ENCODE results near the gene PIP4K2A. TPM values are rescaled to one million over a fixed set of nuclear protein-coding genes. Genes with fewer than 3 reads are reported as not detected.
"Not testable (repeated sequence)": the region's sequence is repeated elsewhere in the genome, so short reads cannot be mapped to it uniquely, and the experiment has no call there.

PIP4K2A gene
- total RNA-seq, 6 experiments from 2014 or later = 8.1 to 27.6 (median 12.0) TPM

DNA sequence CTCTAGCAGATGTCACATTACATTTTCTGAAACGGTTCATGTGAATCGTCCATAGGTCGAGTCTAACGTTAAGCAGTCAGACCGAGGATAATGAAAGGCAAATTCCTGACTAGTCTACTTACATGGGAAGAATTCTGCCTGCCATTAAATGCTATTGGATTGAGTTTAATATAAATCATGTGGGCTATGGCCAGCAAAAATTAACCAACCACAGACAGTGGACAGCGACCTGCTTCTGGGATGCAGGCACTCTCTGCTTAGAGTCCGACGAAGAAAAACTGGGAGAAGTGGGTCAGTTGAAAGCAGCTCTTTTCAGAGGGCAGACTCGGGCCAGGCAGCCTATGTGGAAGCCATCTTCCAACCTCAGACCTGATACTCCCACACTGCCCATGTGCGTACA lies 16.6 kb downstream of the PIP4K2A start:
- Histone ChIP-seq H3K36me3 (no peaks in the 10 kb centered on the region), H3K27ac (no peak overlapping the region), H3K27me3 (no peaks in the 10 kb centered on the region), H3K9me3 (no peaks in the 10 kb centered on the region), H3K4me1 (peaks cover 0 to 17% (median 3%) of the 10 kb centered on the region in 4 donors), H3K4me3 (no peak overlapping the region)
- intact Hi-C loops (cut with DNase I) = no loop called here
- TF ChIP-seq, protein P1, sequence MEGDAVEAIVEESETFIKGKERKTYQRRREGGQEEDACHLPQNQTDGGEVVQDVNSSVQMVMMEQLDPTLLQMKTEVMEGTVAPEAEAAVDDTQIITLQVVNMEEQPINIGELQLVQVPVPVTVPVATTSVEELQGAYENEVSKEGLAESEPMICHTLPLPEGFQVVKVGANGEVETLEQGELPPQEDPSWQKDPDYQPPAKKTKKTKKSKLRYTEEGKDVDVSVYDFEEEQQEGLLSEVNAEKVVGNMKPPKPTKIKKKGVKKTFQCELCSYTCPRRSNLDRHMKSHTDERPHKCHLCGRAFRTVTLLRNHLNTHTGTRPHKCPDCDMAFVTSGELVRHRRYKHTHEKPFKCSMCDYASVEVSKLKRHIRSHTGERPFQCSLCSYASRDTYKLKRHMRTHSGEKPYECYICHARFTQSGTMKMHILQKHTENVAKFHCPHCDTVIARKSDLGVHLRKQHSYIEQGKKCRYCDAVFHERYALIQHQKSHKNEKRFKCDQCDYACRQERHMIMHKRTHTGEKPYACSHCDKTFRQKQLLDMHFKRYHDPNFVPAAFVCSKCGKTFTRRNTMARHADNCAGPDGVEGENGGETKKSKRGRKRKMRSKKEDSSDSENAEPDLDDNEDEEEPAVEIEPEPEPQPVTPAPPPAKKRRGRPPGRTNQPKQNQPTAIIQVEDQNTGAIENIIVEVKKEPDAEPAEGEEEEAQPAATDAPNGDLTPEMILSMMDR (IDR thresholded peaks at IDR 0.05) = no peak
- no peak for TF ChIP-seq POLR2A (IDR thresholded peaks at IDR 0.05)
- no peak for ATAC-seq
- WGBS (ENCODE audit: insufficient coverage, low coverage, low lambda C conversion rate, missing lambda C conversion rate) = 87% methylated on average over 6 of the region's 10 CpGs
- no peak for DNase-seq

DNA sequence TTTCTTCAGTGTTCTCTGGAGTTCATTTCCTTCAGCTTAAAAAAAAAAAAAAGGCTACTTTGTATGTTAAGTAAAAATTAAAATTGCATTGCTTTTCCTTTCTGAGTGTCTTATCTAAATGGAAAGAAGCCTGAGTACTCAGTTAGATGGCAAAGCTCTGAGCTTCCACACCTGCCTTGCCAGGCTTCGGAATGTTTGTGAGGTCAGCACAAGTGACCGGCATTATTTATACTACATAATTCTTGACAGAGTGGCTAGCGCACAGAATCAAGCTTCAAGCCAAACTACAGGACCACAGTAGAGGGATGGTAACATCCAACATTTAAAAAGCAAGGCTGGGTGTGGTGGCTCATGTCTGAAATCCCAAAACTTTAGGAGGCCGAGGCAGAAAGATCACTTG lies 17.3 kb downstream of the PIP4K2A start:
- intact Hi-C loops (cut with DNase I) = no loop called here
- H3K27ac ChIP-seq = no peak overlapping the region
- ATAC-seq = peak in 2 of 4 donors; percentile 21 to 50

DNA sequence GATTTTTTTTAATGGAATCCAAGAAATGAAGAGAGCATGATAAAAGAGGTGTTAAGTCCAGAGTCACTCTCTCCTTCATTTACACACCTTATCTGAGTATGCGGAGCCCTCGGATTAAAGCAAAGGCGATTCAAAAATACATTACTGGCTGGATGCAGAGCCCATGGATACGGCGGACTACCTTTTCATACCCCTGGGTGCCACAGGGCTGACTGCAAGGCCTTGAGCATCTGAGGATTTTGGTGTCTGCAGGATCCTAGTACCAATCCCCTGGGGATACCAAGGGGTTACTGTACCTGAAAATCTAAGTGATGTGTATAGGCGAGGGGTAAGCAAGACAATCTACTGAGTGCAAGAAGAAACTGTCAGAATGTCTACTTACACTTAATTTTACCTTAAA lies 20.5 kb downstream of the PIP4K2A start:
- H3K36me3 ChIP-seq = no peaks in the 10 kb centered on the region
- 98% methylated on average over 5 of the region's 6 CpGs for WGBS (ENCODE audit: insufficient coverage, low coverage, low lambda C conversion rate, missing lambda C conversion rate)
- intact Hi-C loops (cut with DNase I) = no loop called here

More for the DNA sequence above, 17.3 kb downstream of the PIP4K2A start:
- 47% methylated on average over 4 of the region's 4 CpGs for WGBS (ENCODE audit: insufficient coverage, low coverage, low lambda C conversion rate, missing lambda C conversion rate)
- H3K4me1 ChIP-seq = peaks cover 0 to 17% (median 1%) of the 10 kb centered on the region in 4 donors
- no peaks in the 10 kb centered on the region for H3K36me3 ChIP-seq
- DNase-seq = no peak
- no peak overlapping the region for H3K4me3 ChIP-seq
- no peaks in the 10 kb centered on the region for H3K27me3 ChIP-seq
- no peak for TF ChIP-seq POLR2A (IDR thresholded peaks at IDR 0.05)
- TF ChIP-seq, protein P1 (IDR thresholded peaks at IDR 0.05) = no peak
- no peaks in the 10 kb centered on the region for H3K9me3 ChIP-seq

DNA sequence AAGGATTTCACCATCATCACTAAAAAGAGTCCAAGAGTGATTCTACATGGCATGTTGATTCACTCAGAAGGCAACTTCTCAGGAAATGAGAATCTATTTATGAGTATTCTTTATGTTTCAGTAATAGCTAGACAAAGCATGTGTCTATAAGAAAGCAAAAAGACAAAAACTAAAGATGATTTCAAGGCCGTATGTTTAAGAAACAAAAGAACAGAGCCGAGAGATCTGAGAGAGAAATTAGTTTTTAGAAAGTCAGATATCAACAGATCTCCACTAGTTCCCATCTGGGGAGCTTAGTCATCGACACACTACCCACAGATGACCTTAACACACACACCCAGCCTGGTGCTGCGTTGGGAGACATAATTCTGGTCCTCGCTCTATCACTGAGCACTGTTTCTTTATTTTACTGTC lies 21.0 kb downstream of the PIP4K2A start:
- intact Hi-C loops (cut with DNase I) = no loop called here
- Histone ChIP-seq H3K4me3 (no peak overlapping the region), H3K27ac (no peak overlapping the region), H3K9me3 (no peaks in the 10 kb centered on the region), H3K27me3 (no peaks in the 10 kb centered on the region), H3K4me1 (peaks cover 0 to 19% (median 0%) of the 10 kb centered on the region in 4 donors), H3K36me3 (no peaks in the 10 kb centered on the region)
- no peak for TF ChIP-seq POLR2A (IDR thresholded peaks at IDR 0.05)
- TF ChIP-seq, protein P1 (IDR thresholded peaks at IDR 0.05) = no peak
- DNase-seq = no peak
- WGBS (ENCODE audit: insufficient coverage, low coverage, low lambda C conversion rate, missing lambda C conversion rate) = 66% methylated on average over 5 of the region's 5 CpGs
- ATAC-seq = peak in 2 of 4 donors; percentile 34 to 54

More for the DNA sequence above, 20.5 kb downstream of the PIP4K2A start:
- H3K4me3 ChIP-seq = no peak overlapping the region
- H3K27me3 ChIP-seq = no peaks in the 10 kb centered on the region
- ATAC-seq (no peak), DNase-seq (no peak)
- TF ChIP-seq, protein P1 (IDR thresholded peaks at IDR 0.05) = no peak
- no peak for TF ChIP-seq POLR2A (IDR thresholded peaks at IDR 0.05)
- H3K4me1 ChIP-seq = peaks cover 0 to 19% (median 0%) of the 10 kb centered on the region in 4 donors
- H3K27ac ChIP-seq = no peak overlapping the region
- no peaks in the 10 kb centered on the region for H3K9me3 ChIP-seq

DNA sequence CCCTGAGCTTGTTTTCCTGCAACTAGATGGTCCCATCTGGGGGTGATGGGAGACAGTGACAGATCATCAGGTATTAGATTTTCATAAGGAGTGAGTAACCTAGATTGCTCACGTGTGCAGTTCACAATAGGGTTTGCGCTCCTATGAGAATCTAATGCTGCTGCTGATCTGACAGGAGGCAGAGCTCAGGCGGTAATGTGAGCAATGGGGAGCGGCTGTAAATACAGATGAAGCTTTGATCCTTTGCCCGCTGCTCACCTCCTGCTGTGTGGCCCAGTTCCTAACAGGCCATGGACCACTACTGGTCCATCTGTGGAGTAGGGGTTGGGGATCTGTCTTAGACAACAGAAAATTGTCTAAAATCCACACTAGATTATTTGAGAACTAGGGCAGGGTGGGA lies 22.3 kb downstream of the PIP4K2A start:
- H3K27ac ChIP-seq; H3K4me3 ChIP-seq; H3K9me3 ChIP-seq; H3K27me3 ChIP-seq; H3K36me3 ChIP-seq; DNase-seq; intact Hi-C loops (cut with DNase I); ATAC-seq: not testable (repeated sequence)
- WGBS (ENCODE audit: insufficient coverage, low coverage, low lambda C conversion rate, missing lambda C conversion rate) = 96% methylated on average over 3 of the region's 5 CpGs
- peaks cover 0 to 14% (median 0%) of the 10 kb centered on the region in 4 donors for H3K4me1 ChIP-seq
